Pancreas (tissue), 10 donors: ENCODE measurements around the gene MAT2B. TPM values are rescaled to one million over a fixed set of nuclear protein-coding genes. Genes with fewer than 3 reads are reported as not detected.

Experiments used
- ATAC-seq, 4 donors: fragments of 200-7000 bp; cut with Tn5 transposase; one replicate each; pipeline versions ENCODE4 v1.8.0 to v1.9.1; 2020; ENCODE audit warnings: mild to moderate bottlenecking in 4 of 4, moderate library complexity in 4 of 4
- DNase-seq, 6 donors: peaks; one replicate each; pipeline ENCODE4 v3.0.0-alpha.2; 2020
- FAIRE-seq: peaks from 2 replicates; lab custom pipeline; 2012; peaks lifted over from hg19 to GRCh38; lab: Jason Lieb, UNC
- H3K27ac ChIP-seq, 4 donors: fragments of 200-600 bp; sonication (generic); 1 replicate in 3 of 4; 2 replicates in 1 of 4; pipeline versions ENCODE4 v1.5.0 to v1.8.0; 2020
- H3K27me3 ChIP-seq, 4 donors: fragments of 200-600 bp; one replicate each; pipeline ENCODE4 v1.8.0; 2021
- H3K36me3 ChIP-seq, 3 donors: fragments of 200-600 bp; sonication (generic) in 1 of 3; one replicate each; pipeline versions ENCODE4 v1.5.0 to v1.8.0; 2020 to 2021
- H3K4me1 ChIP-seq, 3 donors: fragments of 200-600 bp; one replicate each; pipeline ENCODE4 v1.8.0; 2021
- H3K4me3 ChIP-seq, 4 donors: fragments of 200-600 bp; sonication (generic) in 2 of 4; one replicate each; pipeline versions ENCODE4 v1.5.0 to v1.8.0; 2020 to 2021
- H3K9me3 ChIP-seq, 4 donors: fragments of 200-600 bp; one replicate each; pipeline ENCODE4 v1.8.0; 2021
- CTCF ChIP-seq, 4 donors: fragments of 200-600 bp; sonication (generic) in 3 of 4; IDR thresholded peaks; one replicate each; pipeline versions ENCODE4 v1.5.0 to v1.8.0; 2021; ENCODE audit warnings: antibody characterized with exemption in 4 of 4
- WGBS, 2 donors: extraction: QIAGEN DNeasy Blood & Tissue Kit; methylation state at CpG; one replicate each; pipeline ENCODE4 v1.1.7; 2013; 5-methylcytosine and 5-hydroxymethylcytosine counted together
- intact Hi-C, 3 donors: fragments of 100-400 bp; cut with DNase I; formaldehyde crosslinking; loops; one replicate each; pipeline versions ENCODE4 v1.11.1 to v1.14.2; 2022
- polyA plus RNA-seq, 2 donors: library from polyadenylated mRNA; stranded (reverse); fragments of 200-250 nt; gene quantifications; one replicate each; pipeline ENCODE4 v1.2.3, GENCODE V29; 2013
- total RNA-seq, 6 donors: library from RNA; stranded (reverse); fragmentation: NEBNext Ultra II Directional in 4 of 6; extraction: Animal tissue kit (Norgen Biotek cat#: 25700) in 4 of 6; gene quantifications; one replicate each; pipeline versions ENCODE4 v1.2.1 to v1.2.4, GENCODE V29; 2021 to 2023
- donor health status: healthy with polysubstance abuse.
- donor health status: DM: no; HTN: no; CAD: no; lungs with moderate emphysema.
- donor health status: DM: no; HTN: no; CAD: no.
- donor health status: control.
- donor health status: control.
- donor health status: Bipolar disorder and iron deficiency.
- donor health status: DM: yes; HTN: yes; CAD: no.
- donor health status: DM: no; HTN: no; CAD: no.
- donor health status: DM: no; HTN: no; CAD: no.
- donor health status: DM: yes; HTN: yes; CAD: no.

The MAT2B gene
- total and polyA plus RNA-seq, 8 donors, result 9.2 to 34.6 (median 15.9) TPM

GRCh38 chr5:163565492-163565891 is 60.1 kb downstream of the MAT2B start:
- Histone ChIP-seq H3K4me3 (peak overlapping the region in 2 of 4 donors; percentile 26 to 38), H3K27ac (no peak overlapping the region), H3K4me1 (peaks cover 0 to 10% (median 6%) of the 10 kb centered on the region in 3 donors), H3K36me3 (no peaks in the 10 kb centered on the region), H3K27me3 (no peaks in the 10 kb centered on the region), H3K9me3 (no peaks in the 10 kb centered on the region)
- ATAC-seq, result peak; percentile 32 to 48 (median 36)
- intact Hi-C loops, result loop anchor here in 2 of 3 donors (10.0 kb wide), 1 partner anchor 939 kb away; no protein-coding TSS in a partner anchor
- DNase-seq, result no peak
- 4 to 6% methylated on average over 11 of the region's 11 CpGs for WGBS, 2 donors
- FAIRE-seq, result no peak
- TF ChIP-seq CTCF (IDR thresholded peaks at IDR 0.05), result no peak

- Histone ChIP-seq H3K36me3 (no peaks in the 10 kb centered on the region), H3K27ac (no peak overlapping the region), H3K9me3 (no peaks in the 10 kb centered on the region), H3K4me1 (peaks cover 0 to 10% (median 6%) of the 10 kb centered on the region in 3 donors), H3K4me3 (peak overlapping the region in 2 of 4 donors; percentile 26 to 38), H3K27me3 (no peaks in the 10 kb centered on the region)
- no peak for TF ChIP-seq CTCF (IDR thresholded peaks at IDR 0.05)
- no peak for FAIRE-seq
- intact Hi-C loops, result loop anchor here in 2 of 3 donors (10.0 kb wide), 1 partner anchor 939 kb away; no protein-coding TSS in a partner anchor
- 3 to 4% methylated on average over 32 of the region's 32 CpGs for WGBS, 2 donors
- peak in 3 of 6 donors; percentile 37 to 72 (median 67) for DNase-seq
- peak; percentile 65 to 78 (median 76) for ATAC-seq
Observed at GRCh38 chr5:163565931-163566608, 60.7 kb downstream of the MAT2B start.

GRCh38 chr5:163566678-163567077 is 61.3 kb downstream of the MAT2B start:
- FAIRE-seq (no peak), ATAC-seq (no peak), DNase-seq (no peak)
- WGBS, 2 donors, result 23 to 27% methylated on average over 3 of the region's 3 CpGs
- Histone ChIP-seq H3K36me3 (no peaks in the 10 kb centered on the region), H3K4me1 (peaks cover 0 to 10% (median 6%) of the 10 kb centered on the region in 3 donors), H3K27ac (no peak overlapping the region), H3K9me3 (no peaks in the 10 kb centered on the region), H3K4me3 (peak overlapping the region in 1 of 4 donors; percentile 38), H3K27me3 (no peaks in the 10 kb centered on the region)
- intact Hi-C loops, result loop anchor here in 2 of 3 donors (10.0 kb wide), 1 partner anchor 938 kb away; no protein-coding TSS in a partner anchor
- TF ChIP-seq CTCF (IDR thresholded peaks at IDR 0.05), result no peak

GRCh38 chr5:163567811-163568210 is 62.4 kb downstream of the MAT2B start:
- H3K4me3 ChIP-seq, result no peak overlapping the region
- H3K9me3 ChIP-seq, result no peaks in the 10 kb centered on the region
- DNase-seq (no peak), FAIRE-seq (no peak), ATAC-seq (no peak)
- WGBS, 2 donors, result 57 to 61% methylated on average over 1 of the region's 1 CpG
- intact Hi-C loops, result loop anchor here in 2 of 3 donors (10.0 kb wide), 1 partner anchor 937 kb away; no protein-coding TSS in a partner anchor
- no peaks in the 10 kb centered on the region for H3K27me3 ChIP-seq
- no peak for TF ChIP-seq CTCF (IDR thresholded peaks at IDR 0.05)
- H3K36me3 ChIP-seq, result no peaks in the 10 kb centered on the region
- H3K4me1 ChIP-seq, result peaks cover 0 to 10% (median 6%) of the 10 kb centered on the region in 3 donors
- H3K27ac ChIP-seq, result no peak overlapping the region

Other genes starting within 250 kb of the MAT2B start
- 100 to 1,000 TPM in 5 of 6 donors, 10 to 100 TPM in 1; 95.4 to 222 (median 154) TPM for gene CCNG1, start 68.0 kb upstream of the MAT2B start, total RNA-seq
- 10 to 100 TPM; 55.1 to 68.6 TPM for gene CCNG1, start 68.0 kb upstream of the MAT2B start, polyA plus RNA-seq
- 10 to 100 TPM in 3 of 6 donors, 1 to 10 TPM in 3; 8.7 to 14.8 (median 10.2) TPM for gene NUDCD2, start 45.5 kb upstream of the MAT2B start, total RNA-seq
- 1 to 10 TPM; 2.8 to 5.7 TPM for gene NUDCD2, start 45.5 kb upstream of the MAT2B start, polyA plus RNA-seq
- gene HMMR, start 45.0 kb upstream of the MAT2B start, total RNA-seq, result under 1 TPM in 5 of 6 donors, not detected in 1; 0.14 to 0.84 (median 0.38) TPM
- under 1 TPM; 0.07 to 0.08 TPM for gene HMMR, start 45.0 kb upstream of the MAT2B start, polyA plus RNA-seq